Adrenal gland (tissue), 5 donors: ENCODE results near the gene SEC11A.

Experiments used
- CTCF ChIP-seq, 6 experiments: fragments of 450-650 bp in 4 of 6; fragments of 200-600 bp in 2 of 6; sonication (generic) in 1 of 6; IDR thresholded peaks; 1 replicate in 5 of 6; 2 replicates in 1 of 6; pipeline versions ENCODE4 v1.5.1 to v1.8.0; 2016 to 2021; ENCODE audit warnings: antibody characterized with exemption in 6 of 6, mild to moderate bottlenecking in 2 of 6, moderate library complexity in 1 of 6
- POLR2A ChIP-seq, 2 donors: fragments of 450-650 bp; IDR thresholded peaks; one replicate each; pipeline ENCODE4 v1.6.1; 2017; ENCODE audit warnings: antibody characterized with exemption in 2 of 2, mild to moderate bottlenecking in 2 of 2, moderate library complexity in 1 of 2
- donor health status: DM: no; HTN: no; CAD: no.

GRCh38 chr15:84703808-84704207, 12.1 kb downstream of the SEC11A start:
- no peak for TF ChIP-seq CTCF (IDR thresholded peaks at IDR 0.05)
- no peak for TF ChIP-seq POLR2A (IDR thresholded peaks at IDR 0.05)
